ENCODE data around the gene PLEKHH2.

The PLEKHH2 gene

DNA sequence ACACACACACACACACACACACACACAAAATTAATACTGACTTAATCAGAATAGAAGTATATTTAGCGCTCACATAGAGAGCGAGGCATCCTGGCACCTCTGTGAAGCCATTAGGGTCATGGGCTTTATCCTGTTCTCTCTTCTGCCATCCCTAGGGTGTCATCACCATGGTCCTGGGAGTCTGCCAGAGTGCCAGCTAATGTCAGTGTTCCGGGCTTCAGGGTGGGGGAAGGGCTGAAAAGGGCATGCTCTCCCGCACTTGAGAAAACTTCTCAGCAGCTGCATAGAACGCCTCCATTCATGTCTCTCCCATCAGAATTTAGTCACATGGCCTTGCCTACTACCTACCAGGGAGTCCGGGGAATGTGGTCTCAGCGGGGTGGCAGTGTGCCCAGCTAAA, 117.1 kb downstream of the PLEKHH2 start:
- ATAC-seq (no peak), DNase-seq (ENCODE audit: low spot score in 2 of 2) (no peak)
- no peak overlapping the region for H3K4me3 Mint-ChIP-seq
- H3K27ac Mint-ChIP-seq: no peak overlapping the region
- no peaks in the 10 kb centered on the region for H3K4me1 Mint-ChIP-seq
- no peaks in the 10 kb centered on the region for H3K36me3 Mint-ChIP-seq
- no peaks in the 10 kb centered on the region for H3K9me3 Mint-ChIP-seq

GRCh38 chr2:43758739-43759138, 121.7 kb downstream of the PLEKHH2 start:
- no peak for DNase-seq (ENCODE audit: low spot score in 2 of 2)
- Mint-ChIP-seq H3K4me3 (no peak overlapping the region), H3K36me3 (no peaks in the 10 kb centered on the region), H3K9me3 (no peaks in the 10 kb centered on the region), H3K27ac (no peak overlapping the region), H3K4me1 (no peaks in the 10 kb centered on the region)
- no peak for ATAC-seq

- H3K9me3 Mint-ChIP-seq: no peaks in the 10 kb centered on the region
- no peak overlapping the region for H3K4me3 Mint-ChIP-seq
- no peak for ATAC-seq
- H3K27ac Mint-ChIP-seq: no peak overlapping the region
- no peaks in the 10 kb centered on the region for H3K4me1 Mint-ChIP-seq
- DNase-seq (ENCODE audit: low spot score in 2 of 2): no peak
- H3K36me3 Mint-ChIP-seq: no peaks in the 10 kb centered on the region
Observed at GRCh38 chr2:43759195-43759594, 122.1 kb downstream of the PLEKHH2 start.

DNA sequence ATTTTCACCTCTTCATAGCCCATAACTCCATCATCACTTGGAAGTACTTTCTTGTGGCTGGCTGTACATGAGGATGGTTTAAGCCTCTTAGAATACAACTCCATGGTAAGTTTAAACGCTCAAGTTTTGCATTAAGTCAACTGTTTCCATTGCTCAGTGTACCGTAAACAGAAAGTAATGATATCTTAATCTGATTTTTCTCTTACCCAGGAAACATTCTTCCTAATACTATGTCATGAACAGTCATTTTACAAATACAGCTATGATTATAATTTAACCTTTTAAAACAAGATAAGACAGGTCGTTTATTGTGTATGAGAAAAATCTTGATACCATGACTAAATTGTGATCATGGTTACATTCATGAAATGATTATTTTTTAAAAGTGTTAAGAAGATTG, 125.2 kb downstream of the PLEKHH2 start:
- Mint-ChIP-seq H3K9me3 (no peaks in the 10 kb centered on the region), H3K4me1 (no peaks in the 10 kb centered on the region), H3K36me3 (no peaks in the 10 kb centered on the region), H3K4me3 (no peak overlapping the region), H3K27ac (no peak overlapping the region)
- ATAC-seq (peak; percentile 90), DNase-seq (ENCODE audit: low spot score in 2 of 2) (no peak)

- ATAC-seq: no peak
- H3K36me3 Mint-ChIP-seq: no peaks in the 10 kb centered on the region
- H3K9me3 Mint-ChIP-seq: no peaks in the 10 kb centered on the region
Observed at GRCh38 chr2:43763091-43763490, 126.0 kb downstream of the PLEKHH2 start.

GRCh38 chr2:43764086-43764705, 127.1 kb downstream of the PLEKHH2 start:
- H3K4me1 Mint-ChIP-seq: no peaks in the 10 kb centered on the region
- H3K9me3 Mint-ChIP-seq: no peaks in the 10 kb centered on the region
- no peak for ATAC-seq
- DNase-seq (ENCODE audit: low spot score in 2 of 2): no peak
- H3K27ac Mint-ChIP-seq: no peak overlapping the region
- H3K4me3 Mint-ChIP-seq: no peak overlapping the region
- no peaks in the 10 kb centered on the region for H3K36me3 Mint-ChIP-seq

More at GRCh38 chr2:43763091-43763490, 126.0 kb downstream of the PLEKHH2 start:
- Mint-ChIP-seq H3K27ac (no peak overlapping the region), H3K4me3 (no peak overlapping the region), H3K4me1 (no peaks in the 10 kb centered on the region)
- no peak for DNase-seq (ENCODE audit: low spot score in 2 of 2)

- Mint-ChIP-seq H3K27ac (no peak overlapping the region), H3K36me3 (no peaks in the 10 kb centered on the region), H3K4me3 (no peak overlapping the region), H3K9me3 (no peaks in the 10 kb centered on the region), H3K4me1 (no peaks in the 10 kb centered on the region)
- DNase-seq (ENCODE audit: low spot score in 2 of 2) (no peak), ATAC-seq (no peak)
Observed at GRCh38 chr2:43766006-43766405, 128.9 kb downstream of the PLEKHH2 start.

DNA sequence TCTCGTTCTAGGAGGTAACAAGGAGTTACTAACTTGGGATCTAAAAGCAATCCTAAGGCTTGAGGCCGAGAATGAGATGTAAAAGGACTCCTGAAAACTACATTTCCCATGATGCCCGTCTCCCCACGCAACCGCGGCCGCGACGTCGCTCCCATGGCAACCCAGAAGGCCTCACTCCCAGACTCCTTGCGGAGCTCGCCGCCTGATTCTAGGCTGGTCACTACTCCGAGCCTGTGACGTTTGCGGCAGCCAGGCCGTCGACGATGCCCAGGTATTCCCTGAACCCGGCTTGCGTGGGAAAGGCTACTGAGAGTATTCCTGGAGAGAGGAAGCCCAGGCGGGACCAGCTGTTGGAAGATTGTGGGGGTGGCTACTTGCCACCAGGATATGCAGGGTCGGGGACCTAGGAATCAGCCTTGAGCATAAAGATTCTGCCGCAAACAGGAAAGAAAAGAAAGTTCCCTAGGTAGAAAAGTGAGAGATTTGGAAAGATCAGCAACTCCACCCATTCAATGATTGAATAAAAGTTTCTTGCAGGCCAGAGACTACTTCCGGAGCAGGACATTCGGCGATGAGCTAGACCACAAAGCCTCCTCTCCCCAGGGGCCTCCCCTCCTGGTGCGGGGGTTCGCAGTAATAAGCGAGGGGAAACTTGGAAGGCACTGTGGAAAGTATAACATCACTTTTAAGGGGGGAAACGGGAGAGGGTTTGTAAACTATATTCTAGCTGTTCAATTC, 137.0 kb downstream of the PLEKHH2 start, which contains the start of gene DYNC2LI1:
Gene DYNC2LI1 (plus strand): TSS at position 164 of the 738 bp plus-strand sequence. CDS start 100 bp downstream, at position 264.
- Mint-ChIP-seq H3K4me1 (peaks cover 13% of the 10 kb centered on the region), H3K27ac (peak within 1 kb of the TSS; percentile 95), H3K9me3 (no peaks in the 10 kb centered on the region), H3K4me3 (peak within 1 kb of the TSS; percentile 99), H3K36me3 (no peaks in the 10 kb centered on the region)
- ATAC-seq (peak; percentile 99), DNase-seq (ENCODE audit: low spot score in 2 of 2) (peak; percentile 62 to 87)

GRCh38 chr2:43774617-43775016, 137.6 kb downstream of the PLEKHH2 start:
- DNase-seq (ENCODE audit: low spot score in 2 of 2) (no peak), ATAC-seq (no peak)
- H3K4me3 Mint-ChIP-seq: peak overlapping the region; percentile 99
- H3K27ac Mint-ChIP-seq: peak overlapping the region; percentile 95
- no peaks in the 10 kb centered on the region for H3K36me3 Mint-ChIP-seq
- H3K4me1 Mint-ChIP-seq: peaks cover 13% of the 10 kb centered on the region
- H3K9me3 Mint-ChIP-seq: no peaks in the 10 kb centered on the region

DNA sequence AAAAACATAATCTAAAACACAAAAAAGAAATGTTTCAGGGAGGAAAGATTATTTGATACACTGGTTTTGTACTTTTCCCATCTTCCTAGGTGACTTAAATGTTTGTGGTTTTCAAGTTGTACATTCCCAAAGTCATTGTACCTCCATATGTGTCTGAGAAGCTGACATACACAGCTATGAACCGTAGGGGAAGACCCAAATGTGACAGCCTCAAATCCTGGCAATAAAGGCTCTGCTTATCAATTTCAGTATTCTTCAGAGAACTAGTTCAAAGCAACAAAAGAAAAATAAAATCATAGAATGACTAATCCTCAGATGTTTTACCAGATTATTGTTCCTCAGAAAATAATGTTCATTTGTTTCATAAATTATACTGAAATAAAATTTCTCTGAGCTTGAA, 139.3 kb downstream of the PLEKHH2 start:
- Mint-ChIP-seq H3K27ac (no peak overlapping the region), H3K36me3 (no peaks in the 10 kb centered on the region), H3K4me3 (no peak overlapping the region), H3K4me1 (peaks cover 13% of the 10 kb centered on the region), H3K9me3 (no peaks in the 10 kb centered on the region)
- no peak for ATAC-seq
- no peak for DNase-seq (ENCODE audit: low spot score in 2 of 2)

DNA sequence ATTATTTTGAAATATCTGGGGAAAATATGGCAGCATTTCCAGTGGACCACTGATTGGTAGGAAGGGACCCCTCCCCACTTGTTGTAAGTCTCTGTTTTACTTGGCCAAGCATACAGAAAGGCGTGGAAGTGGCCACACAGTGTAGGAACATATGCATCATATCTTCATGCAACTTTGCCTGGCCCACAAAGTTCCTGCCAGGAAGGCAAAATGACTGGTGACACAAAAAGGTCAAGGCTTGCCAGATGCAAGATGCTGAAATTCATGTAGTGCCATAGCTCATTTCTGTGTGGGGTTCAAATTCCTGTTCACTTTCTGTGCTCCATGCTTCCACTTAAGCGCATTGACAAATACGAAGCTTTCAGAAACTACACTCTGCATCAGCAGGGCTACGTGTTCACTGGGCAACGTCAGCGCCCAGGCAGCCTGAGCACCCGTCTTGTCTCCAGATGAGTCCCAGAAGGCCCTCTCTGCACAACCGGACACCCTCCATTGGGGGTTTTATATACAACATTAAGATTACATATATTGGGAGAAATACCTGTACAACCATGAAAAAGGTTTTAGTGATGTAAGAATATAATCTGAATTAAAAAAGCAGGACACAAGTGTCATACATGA, 140.4 kb downstream of the PLEKHH2 start:
- Mint-ChIP-seq H3K36me3 (no peaks in the 10 kb centered on the region), H3K4me3 (no peak overlapping the region), H3K9me3 (no peaks in the 10 kb centered on the region), H3K27ac (no peak overlapping the region), H3K4me1 (peaks cover 13% of the 10 kb centered on the region)
- ATAC-seq (no peak), DNase-seq (ENCODE audit: low spot score in 2 of 2) (no peak)

GRCh38 chr2:43778233-43778632, 141.2 kb downstream of the PLEKHH2 start:
- Mint-ChIP-seq H3K27ac (no peak overlapping the region), H3K9me3 (no peaks in the 10 kb centered on the region)

DNA sequence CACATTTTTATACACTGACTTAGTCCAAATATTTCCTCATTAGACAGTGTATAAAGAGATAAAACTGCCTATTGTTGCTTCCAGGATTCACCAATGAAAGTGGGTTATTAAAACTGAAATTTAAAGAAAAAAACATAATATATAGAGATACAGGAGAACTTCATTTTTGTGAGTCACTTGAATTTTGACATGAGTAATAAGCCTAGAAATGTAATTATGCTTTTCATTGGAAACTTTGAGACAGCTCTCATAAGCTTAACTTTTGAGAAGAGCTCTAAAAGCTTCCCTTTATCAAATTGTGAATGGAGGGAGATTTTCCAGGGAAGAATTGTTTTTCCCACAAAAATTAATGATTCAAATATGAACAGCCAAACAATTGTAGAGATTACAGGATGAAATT, 150.8 kb downstream of the PLEKHH2 start:
- no peaks in the 10 kb centered on the region for H3K4me1 Mint-ChIP-seq
- no peak overlapping the region for H3K27ac Mint-ChIP-seq
- DNase-seq (ENCODE audit: low spot score in 2 of 2): no peak
- H3K36me3 Mint-ChIP-seq: peaks cover 7% of the 10 kb centered on the region
- no peak for ATAC-seq
- H3K9me3 Mint-ChIP-seq: no peaks in the 10 kb centered on the region
- no peak overlapping the region for H3K4me3 Mint-ChIP-seq

More at GRCh38 chr2:43778233-43778632, 141.2 kb downstream of the PLEKHH2 start:
- Mint-ChIP-seq H3K36me3 (no peaks in the 10 kb centered on the region), H3K4me3 (no peak overlapping the region), H3K4me1 (peaks cover 13% of the 10 kb centered on the region)
- ATAC-seq (no peak), DNase-seq (ENCODE audit: low spot score in 2 of 2) (no peak)

DNA sequence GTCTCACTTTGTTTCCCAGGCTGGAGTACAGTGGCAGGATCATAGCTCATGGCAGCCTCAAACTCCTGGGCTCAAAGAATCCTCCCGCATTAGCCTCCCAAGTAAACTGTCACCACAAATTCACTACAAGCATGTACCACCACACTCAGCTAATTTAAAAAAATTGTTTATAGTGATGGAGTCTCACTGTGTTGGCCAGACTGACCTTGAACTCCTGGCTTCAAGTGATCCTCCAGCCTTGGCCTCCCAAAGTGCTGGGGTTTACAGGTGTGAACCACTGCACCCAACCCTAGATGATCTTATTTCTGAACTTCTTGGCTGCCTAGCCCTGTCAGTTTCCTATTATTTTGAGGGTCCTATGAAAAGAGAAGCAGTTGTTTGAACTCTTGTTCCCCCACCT, 151.6 kb downstream of the PLEKHH2 start:
- DNase-seq (ENCODE audit: low spot score in 2 of 2) (no peak), ATAC-seq (no peak)
- H3K4me1 Mint-ChIP-seq: no peaks in the 10 kb centered on the region
- H3K27ac Mint-ChIP-seq: no peak overlapping the region
- no peak overlapping the region for H3K4me3 Mint-ChIP-seq
- H3K36me3 Mint-ChIP-seq: peaks cover 7% of the 10 kb centered on the region
- no peaks in the 10 kb centered on the region for H3K9me3 Mint-ChIP-seq

- Mint-ChIP-seq H3K4me1 (no peaks in the 10 kb centered on the region), H3K9me3 (no peaks in the 10 kb centered on the region), H3K4me3 (no peak overlapping the region), H3K36me3 (peaks cover 7% of the 10 kb centered on the region), H3K27ac (no peak overlapping the region)
- DNase-seq (ENCODE audit: low spot score in 2 of 2) (no peak), ATAC-seq (no peak)
Observed at GRCh38 chr2:43790147-43790546, 153.1 kb downstream of the PLEKHH2 start.

Measured in stimulated activated effector memory CD8-positive, alpha-beta T cell treated with anti-CD3 and anti-CD28 coated beads, Interleukin-12 subunit alpha, Interleukin-12 subunit beta, amount 100 ng/mL, for 72 hours (primary cell).